Epithelial cell of esophagus (primary cell): Measurements from ENCODE around the gene IFT57.
A peak's percentile ranks its signal among the peaks of the same experiment; 100 is the strongest.
"Not testable (repeated sequence)": the region's sequence is repeated elsewhere in the genome, so short reads cannot be mapped to it uniquely, and the experiment has no call there.

Experiments used
- DNase-seq: peaks from one replicate; pipeline ENCODE4 v3.0.0; 2010; ENCODE audit warnings: low read depth
- H3K4me3 ChIP-seq: 2 replicates; pipeline ENCODE4 v1.5.1; 2011; ENCODE audit warnings: mild to moderate bottlenecking, low read length, control low read depth
- TF ChIP-seq, protein P1 (sequence below): IDR thresholded peaks from 2 replicates; pipeline ENCODE4 v1.5.1; 2011; ENCODE audit warnings: low read depth, mild to moderate bottlenecking, low read length, control low read depth, inconsistent platforms; ENCODE audit not compliant: insufficient read depth; ENCODE audit errors: missing control alignments

IFT57 gene, protein sequence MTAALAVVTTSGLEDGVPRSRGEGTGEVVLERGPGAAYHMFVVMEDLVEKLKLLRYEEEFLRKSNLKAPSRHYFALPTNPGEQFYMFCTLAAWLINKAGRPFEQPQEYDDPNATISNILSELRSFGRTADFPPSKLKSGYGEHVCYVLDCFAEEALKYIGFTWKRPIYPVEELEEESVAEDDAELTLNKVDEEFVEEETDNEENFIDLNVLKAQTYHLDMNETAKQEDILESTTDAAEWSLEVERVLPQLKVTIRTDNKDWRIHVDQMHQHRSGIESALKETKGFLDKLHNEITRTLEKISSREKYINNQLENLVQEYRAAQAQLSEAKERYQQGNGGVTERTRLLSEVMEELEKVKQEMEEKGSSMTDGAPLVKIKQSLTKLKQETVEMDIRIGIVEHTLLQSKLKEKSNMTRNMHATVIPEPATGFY

DNA sequence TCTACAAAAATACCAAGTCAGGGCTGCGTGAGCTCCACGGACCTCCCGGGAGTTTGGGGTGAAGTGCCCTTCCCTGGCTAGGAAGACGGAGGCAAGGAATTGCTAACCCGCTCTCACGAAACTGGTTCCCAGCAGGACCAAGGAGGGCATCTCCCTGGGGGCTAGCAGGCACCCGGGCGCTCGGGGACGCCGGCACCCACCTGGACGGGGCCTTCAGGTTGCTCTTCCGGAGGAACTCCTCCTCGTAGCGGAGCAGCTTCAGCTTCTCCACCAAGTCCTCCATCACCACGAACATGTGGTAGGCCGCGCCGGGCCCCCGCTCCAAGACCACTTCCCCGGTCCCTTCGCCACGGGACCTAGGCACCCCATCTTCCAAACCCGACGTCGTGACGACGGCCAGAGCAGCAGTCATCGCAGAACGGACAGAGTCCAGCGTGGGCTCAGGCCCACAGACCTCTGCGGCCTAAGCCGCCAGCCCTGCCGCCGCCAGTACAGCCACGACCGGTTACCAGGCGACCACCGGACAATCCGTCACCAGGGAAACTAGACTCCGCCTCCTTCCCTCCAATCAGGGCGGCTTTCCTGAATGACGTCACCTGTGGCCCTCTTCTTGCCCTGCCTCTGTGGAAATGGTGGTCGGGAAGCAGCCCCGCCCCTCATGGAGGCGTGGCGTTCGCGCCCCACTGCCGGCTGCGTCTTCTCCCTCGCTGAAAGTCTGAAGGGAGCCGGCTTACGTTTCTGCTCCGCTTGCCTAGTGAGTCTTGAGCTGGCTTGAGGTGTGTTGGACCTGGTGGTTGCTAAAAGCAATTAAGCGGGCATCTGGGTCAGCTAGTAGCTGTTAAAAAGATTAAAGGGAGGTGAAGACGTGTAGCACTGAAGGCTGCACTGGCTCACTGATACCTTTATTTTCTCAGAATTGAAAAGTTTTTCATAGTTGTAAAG lies at the start of gene IFT57:
TSS of gene IFT57 (minus strand) at position 514 of the 942 bp plus-strand sequence. CDS start at position 412, 102 bp downstream.
- DNase-seq = peak; percentile 97
- TF ChIP-seq, protein P1, sequence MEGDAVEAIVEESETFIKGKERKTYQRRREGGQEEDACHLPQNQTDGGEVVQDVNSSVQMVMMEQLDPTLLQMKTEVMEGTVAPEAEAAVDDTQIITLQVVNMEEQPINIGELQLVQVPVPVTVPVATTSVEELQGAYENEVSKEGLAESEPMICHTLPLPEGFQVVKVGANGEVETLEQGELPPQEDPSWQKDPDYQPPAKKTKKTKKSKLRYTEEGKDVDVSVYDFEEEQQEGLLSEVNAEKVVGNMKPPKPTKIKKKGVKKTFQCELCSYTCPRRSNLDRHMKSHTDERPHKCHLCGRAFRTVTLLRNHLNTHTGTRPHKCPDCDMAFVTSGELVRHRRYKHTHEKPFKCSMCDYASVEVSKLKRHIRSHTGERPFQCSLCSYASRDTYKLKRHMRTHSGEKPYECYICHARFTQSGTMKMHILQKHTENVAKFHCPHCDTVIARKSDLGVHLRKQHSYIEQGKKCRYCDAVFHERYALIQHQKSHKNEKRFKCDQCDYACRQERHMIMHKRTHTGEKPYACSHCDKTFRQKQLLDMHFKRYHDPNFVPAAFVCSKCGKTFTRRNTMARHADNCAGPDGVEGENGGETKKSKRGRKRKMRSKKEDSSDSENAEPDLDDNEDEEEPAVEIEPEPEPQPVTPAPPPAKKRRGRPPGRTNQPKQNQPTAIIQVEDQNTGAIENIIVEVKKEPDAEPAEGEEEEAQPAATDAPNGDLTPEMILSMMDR = no peak
- H3K4me3 ChIP-seq = peak within 1 kb of the TSS; percentile 84

DNA sequence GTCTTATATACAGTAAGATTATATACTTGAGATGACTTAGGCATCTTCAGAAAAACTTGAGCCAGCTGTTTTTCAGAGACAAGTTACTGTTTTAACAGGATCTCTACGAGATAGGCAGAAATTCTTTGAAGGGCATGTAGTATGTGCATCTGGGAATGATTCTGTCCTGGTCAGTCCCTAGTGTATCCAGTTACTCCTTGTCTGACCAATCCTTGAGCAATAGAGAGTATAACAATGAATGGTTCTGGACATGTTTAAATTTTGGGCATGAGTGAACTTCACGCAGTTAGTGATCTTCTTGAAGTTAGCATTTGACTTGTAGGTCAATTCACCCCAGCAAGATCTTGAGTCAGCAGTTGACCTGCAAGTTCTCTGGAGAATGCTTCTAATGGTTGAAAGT lies 49.4 kb upstream of the IFT57 start:
- DNase-seq = no peak
- H3K4me3 ChIP-seq = no peak overlapping the region
- TF ChIP-seq, protein P1 = no peak

DNA sequence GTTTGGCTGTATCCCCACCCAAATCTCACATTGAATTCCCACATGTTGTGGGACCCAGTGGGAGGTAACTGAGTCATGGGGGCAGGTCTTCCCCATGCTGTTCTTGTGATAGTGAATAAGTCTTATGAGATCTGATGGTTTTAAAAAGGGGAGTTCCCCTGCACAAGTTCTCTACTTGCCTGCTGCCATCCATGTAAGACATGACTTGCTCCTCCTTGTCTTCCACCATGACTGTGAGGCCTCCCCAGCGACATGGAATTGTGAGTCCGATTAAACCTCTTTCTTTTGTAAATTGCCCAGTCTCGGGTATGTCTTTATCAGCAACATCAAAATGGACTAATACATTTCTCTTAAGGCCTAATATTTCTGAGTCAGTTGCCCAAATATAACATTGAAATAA lies 46.0 kb upstream of the IFT57 start:
- DNase-seq, H3K4me3 ChIP-seq: not testable (repeated sequence)

DNA sequence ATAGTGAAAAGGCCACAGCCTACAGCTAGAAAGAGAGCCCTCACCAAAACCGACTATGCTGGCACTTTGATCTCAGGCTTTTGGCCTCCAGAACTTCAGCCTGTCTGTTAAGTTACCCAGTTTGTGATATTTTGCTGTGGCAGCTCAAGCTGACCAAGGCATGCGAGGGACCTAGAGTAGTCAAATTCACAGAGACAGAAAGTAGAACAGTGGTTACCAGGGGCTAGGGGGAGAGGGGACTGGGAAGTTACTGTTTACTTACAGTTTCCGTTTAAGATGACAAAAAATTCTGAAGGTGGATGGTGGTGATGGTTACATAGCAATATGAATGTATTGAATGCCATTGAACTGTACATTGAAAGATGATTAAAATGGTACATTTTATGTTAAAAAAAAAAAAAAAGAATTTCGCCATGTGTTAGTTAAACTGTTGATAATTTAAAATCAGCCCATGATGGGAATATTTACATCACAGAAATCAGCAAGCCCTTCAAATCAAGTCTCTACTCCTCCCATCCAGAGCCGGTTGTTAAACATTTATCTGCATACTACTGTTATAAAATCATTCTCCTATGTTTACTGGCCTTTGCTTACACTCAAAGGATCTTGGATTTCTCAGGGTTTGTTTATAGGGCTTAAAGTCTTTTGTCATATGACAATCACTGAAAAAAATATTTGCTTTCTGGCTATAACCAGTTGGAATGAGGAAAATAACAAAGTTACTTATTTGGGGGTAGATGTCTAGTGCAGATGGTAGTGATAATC lies 42.5 kb upstream of the IFT57 start:
- H3K4me3 ChIP-seq, DNase-seq: not testable (repeated sequence)

DNA sequence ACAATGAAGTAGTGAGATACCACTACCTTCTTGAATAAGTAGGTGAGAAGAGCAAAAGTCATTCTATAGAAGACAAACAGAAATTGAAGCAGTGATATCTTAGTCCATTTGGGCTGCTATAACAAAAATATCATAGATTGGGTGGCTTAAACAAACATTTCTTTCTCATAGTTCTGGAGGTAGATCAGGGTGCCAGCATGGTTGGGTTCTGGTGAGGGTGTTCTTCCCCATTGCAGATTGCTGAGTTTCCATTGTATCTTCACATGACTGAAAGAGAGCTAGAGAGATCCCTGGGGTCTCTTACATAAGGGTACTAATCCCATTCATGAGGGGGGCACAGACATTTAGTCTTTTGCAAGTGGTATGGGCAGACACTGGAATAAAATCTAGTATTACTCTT lies 32.9 kb upstream of the IFT57 start:
- TF ChIP-seq, protein P1 = no peak
- H3K4me3 ChIP-seq = no peak overlapping the region
- DNase-seq = no peak

DNA sequence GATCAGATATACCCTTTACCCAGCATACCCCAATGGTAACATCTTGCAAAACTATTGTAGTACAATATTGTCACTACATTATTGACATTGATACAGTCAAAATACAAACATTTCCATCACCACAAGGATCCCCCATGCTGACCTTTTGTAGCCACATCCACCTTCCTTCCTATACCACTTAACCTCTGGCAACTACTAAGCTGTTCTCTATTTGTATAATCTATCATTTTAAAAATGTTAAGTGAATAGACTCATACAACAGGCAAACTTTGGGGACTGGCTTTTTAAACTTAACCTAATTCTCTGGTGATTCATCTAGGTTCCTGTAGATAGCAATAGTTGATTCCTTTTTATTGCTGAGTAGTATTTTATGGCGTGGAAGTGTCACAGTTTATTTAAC lies 29.6 kb upstream of the IFT57 start:
- no peak for DNase-seq
- TF ChIP-seq, protein P1 = no peak
- H3K4me3 ChIP-seq = no peak overlapping the region

DNA sequence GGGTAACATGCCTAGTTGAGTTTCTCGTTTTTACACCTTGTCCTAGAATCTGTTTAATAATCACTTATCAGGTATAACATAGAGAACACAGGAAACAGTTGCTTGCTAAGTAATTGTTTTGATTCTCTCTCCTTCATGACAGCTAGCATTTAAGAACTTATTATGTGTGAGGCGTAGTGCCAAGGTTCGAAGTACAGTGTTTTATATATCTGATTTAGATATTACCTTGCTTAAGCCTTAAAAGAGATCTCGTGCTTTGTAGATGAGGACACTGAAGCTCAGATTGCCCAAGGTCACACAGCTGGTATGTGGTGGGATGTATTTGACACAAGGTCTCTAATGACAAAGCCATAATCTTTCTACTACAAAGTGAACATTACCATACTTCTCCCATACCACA lies 29.0 kb upstream of the IFT57 start:
- DNase-seq = no peak
- TF ChIP-seq, protein P1 = no peak

More for the DNA sequence above, 29.0 kb upstream of the IFT57 start:
- no peak overlapping the region for H3K4me3 ChIP-seq
